Measurements from ENCODE around the gene GRID2. TPM values are rescaled to one million over a fixed set of nuclear protein-coding genes. Genes with fewer than 3 reads are reported as not detected.

GRID2 gene
- total and polyA plus RNA-seq, 2 donors from 2014 or later = 0.19 TPM; not detected in 1

DNA sequence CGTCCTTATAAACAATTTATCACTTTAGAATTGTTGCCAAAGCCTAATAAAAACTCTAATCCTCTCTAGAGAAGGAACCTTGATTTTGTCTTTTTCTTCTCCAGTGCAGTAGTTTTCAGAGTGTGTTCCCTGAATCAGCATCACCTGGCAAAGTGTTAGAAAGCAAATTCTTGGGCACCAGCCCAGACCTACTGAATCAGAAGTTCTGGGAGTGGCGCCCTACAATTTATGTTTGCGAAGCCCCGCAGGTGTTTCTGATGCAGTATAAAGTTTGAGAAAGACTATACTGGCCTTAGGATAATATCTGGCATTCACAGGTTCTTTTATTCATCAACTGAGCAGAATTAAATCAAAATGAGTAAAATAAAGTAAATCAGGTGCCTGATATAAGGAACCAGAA, 879.0 kb downstream of the GRID2 start:
- H3K36me3 ChIP-seq (ENCODE audit: control insufficient read depth in 2 of 3, insufficient read depth in 3 of 3, low read length in 3 of 3) = no peaks in the 10 kb centered on the region
- no peak overlapping the region for H3K27ac ChIP-seq (ENCODE audit: low read depth in 2 of 2, low read length in 2 of 2)
- no peak overlapping the region for H3K4me3 ChIP-seq (ENCODE audit: low read length in 3 of 3)
- FAIRE-seq (no peak), DNase-seq (no peak)
- no peaks in the 10 kb centered on the region for H3K9me3 ChIP-seq (ENCODE audit: control insufficient read depth in 2 of 3, insufficient read depth in 1 of 3, low read length in 3 of 3)
- no peaks in the 10 kb centered on the region for H3K4me1 ChIP-seq (ENCODE audit: control insufficient read depth in 2 of 3, insufficient read depth in 2 of 3, low read depth in 1 of 3, low read length in 3 of 3)
- TF ChIP-seq, protein P1, sequence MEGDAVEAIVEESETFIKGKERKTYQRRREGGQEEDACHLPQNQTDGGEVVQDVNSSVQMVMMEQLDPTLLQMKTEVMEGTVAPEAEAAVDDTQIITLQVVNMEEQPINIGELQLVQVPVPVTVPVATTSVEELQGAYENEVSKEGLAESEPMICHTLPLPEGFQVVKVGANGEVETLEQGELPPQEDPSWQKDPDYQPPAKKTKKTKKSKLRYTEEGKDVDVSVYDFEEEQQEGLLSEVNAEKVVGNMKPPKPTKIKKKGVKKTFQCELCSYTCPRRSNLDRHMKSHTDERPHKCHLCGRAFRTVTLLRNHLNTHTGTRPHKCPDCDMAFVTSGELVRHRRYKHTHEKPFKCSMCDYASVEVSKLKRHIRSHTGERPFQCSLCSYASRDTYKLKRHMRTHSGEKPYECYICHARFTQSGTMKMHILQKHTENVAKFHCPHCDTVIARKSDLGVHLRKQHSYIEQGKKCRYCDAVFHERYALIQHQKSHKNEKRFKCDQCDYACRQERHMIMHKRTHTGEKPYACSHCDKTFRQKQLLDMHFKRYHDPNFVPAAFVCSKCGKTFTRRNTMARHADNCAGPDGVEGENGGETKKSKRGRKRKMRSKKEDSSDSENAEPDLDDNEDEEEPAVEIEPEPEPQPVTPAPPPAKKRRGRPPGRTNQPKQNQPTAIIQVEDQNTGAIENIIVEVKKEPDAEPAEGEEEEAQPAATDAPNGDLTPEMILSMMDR (IDR thresholded peaks at IDR 0.05; ENCODE audit: borderline replicate concordance, extremely low read depth, insufficient read depth) = no peak
- H3K27me3 ChIP-seq (ENCODE audit: control insufficient read depth, insufficient read depth, low read length) = no peaks in the 10 kb centered on the region
- intact Hi-C loops (cut with DNase I) = no loop called here
- no peak overlapping the region for H3K9ac ChIP-seq (ENCODE audit: low read length in 3 of 3)

DNA sequence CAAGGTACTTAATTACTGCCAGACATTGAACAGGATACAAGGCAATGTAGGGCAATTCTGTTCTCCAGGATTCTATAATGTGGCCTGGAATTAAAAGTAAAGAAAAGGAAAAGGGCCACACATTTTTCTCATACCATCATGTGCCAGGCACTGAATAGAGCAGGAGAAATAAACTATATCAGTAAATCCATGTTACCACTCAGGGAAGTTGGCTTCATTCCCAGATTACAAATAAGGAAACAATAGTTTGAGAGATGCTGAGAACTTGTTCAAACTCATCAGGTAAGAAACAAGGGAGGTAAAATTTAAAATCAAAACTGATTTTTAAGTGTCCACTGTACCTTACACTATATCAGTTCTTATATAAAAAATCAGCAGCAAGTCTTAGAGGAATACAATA, 879.8 kb downstream of the GRID2 start:
- no peak for FAIRE-seq
- H3K27ac ChIP-seq (ENCODE audit: low read depth in 2 of 2, low read length in 2 of 2) = no peak overlapping the region
- no peaks in the 10 kb centered on the region for H3K27me3 ChIP-seq (ENCODE audit: control insufficient read depth, insufficient read depth, low read length)
- no peaks in the 10 kb centered on the region for H3K9me3 ChIP-seq (ENCODE audit: control insufficient read depth in 2 of 3, insufficient read depth in 1 of 3, low read length in 3 of 3)
- H3K4me1 ChIP-seq (ENCODE audit: control insufficient read depth in 2 of 3, insufficient read depth in 2 of 3, low read depth in 1 of 3, low read length in 3 of 3) = no peaks in the 10 kb centered on the region
- peak in 2 of 5 donors; percentile 12 to 25 for DNase-seq
- intact Hi-C loops (cut with DNase I) = no loop called here
- H3K36me3 ChIP-seq (ENCODE audit: control insufficient read depth in 2 of 3, insufficient read depth in 3 of 3, low read length in 3 of 3) = no peaks in the 10 kb centered on the region
- TF ChIP-seq, protein P1 (IDR thresholded peaks at IDR 0.05; ENCODE audit: borderline replicate concordance, extremely low read depth, insufficient read depth) = no peak
- H3K9ac ChIP-seq (ENCODE audit: low read length in 3 of 3) = no peak overlapping the region
- H3K4me3 ChIP-seq (ENCODE audit: low read length in 3 of 3) = no peak overlapping the region

DNA sequence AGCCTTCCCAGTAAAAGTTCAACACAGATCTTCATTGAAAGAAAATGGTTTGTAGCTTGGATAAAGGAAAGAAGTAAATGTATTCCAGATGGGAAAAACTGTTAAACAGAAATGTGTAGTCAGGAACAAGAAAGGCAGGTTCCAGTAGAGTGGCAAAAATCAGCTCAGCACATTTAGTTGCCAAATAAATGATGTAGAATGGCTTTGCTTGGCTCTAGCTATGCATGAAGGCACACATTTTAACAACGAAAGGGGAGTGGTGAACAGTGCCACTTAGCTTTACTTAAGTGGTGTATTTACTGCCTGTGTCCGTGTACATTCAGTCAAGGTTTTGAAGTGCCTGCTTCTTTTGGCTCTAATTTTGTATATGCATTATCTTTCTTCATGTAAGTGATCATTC, 880.3 kb downstream of the GRID2 start:
- Histone ChIP-seq H3K36me3 (ENCODE audit: control insufficient read depth in 2 of 3, insufficient read depth in 3 of 3, low read length in 3 of 3) (no peaks in the 10 kb centered on the region), H3K4me1 (ENCODE audit: control insufficient read depth in 2 of 3, insufficient read depth in 2 of 3, low read depth in 1 of 3, low read length in 3 of 3) (no peaks in the 10 kb centered on the region), H3K9me3 (ENCODE audit: control insufficient read depth in 2 of 3, insufficient read depth in 1 of 3, low read length in 3 of 3) (no peaks in the 10 kb centered on the region), H3K9ac (ENCODE audit: low read length in 3 of 3) (no peak overlapping the region), H3K27me3 (ENCODE audit: control insufficient read depth, insufficient read depth, low read length) (no peaks in the 10 kb centered on the region), H3K27ac (ENCODE audit: low read depth in 2 of 2, low read length in 2 of 2) (no peak overlapping the region), H3K4me3 (ENCODE audit: low read length in 3 of 3) (no peak overlapping the region)
- TF ChIP-seq, protein P1 (IDR thresholded peaks at IDR 0.05; ENCODE audit: borderline replicate concordance, extremely low read depth, insufficient read depth) = no peak
- intact Hi-C loops (cut with DNase I) = no loop called here
- DNase-seq (peak in 3 of 5 donors; percentile 18 to 82 (median 73)), FAIRE-seq (no peak)

DNA sequence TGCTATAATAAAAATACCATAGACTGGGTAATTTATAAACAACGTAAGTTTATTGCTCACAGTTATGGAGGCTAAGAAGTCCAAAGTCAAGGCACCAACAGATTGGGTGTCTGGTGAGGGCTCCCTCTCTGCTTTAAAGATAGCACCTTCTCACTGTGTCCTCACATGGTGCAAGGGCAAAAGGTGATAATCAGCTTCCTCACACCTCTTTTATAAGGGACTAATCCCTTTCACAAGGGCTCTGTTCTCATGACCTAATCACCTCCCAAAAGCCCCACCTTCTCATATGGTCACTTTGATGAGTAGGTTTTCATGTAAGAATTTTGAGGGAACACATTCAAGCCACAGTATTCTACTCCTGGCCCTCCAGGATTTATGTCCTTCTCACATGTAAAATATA, 883.1 kb downstream of the GRID2 start:
- no peak for FAIRE-seq
- no peak overlapping the region for H3K27ac ChIP-seq (ENCODE audit: low read depth in 2 of 2, low read length in 2 of 2)
- intact Hi-C loops (cut with DNase I) = no loop called here

More for the DNA sequence above, 883.1 kb downstream of the GRID2 start:
- no peak overlapping the region for H3K4me3 ChIP-seq (ENCODE audit: low read length in 3 of 3)
- no peak overlapping the region for H3K9ac ChIP-seq (ENCODE audit: low read length in 3 of 3)
- no peaks in the 10 kb centered on the region for H3K4me1 ChIP-seq (ENCODE audit: control insufficient read depth in 2 of 3, insufficient read depth in 2 of 3, low read depth in 1 of 3, low read length in 3 of 3)
- no peaks in the 10 kb centered on the region for H3K9me3 ChIP-seq (ENCODE audit: control insufficient read depth in 2 of 3, insufficient read depth in 1 of 3, low read length in 3 of 3)
- no peaks in the 10 kb centered on the region for H3K36me3 ChIP-seq (ENCODE audit: control insufficient read depth in 2 of 3, insufficient read depth in 3 of 3, low read length in 3 of 3)
- H3K27me3 ChIP-seq (ENCODE audit: control insufficient read depth, insufficient read depth, low read length) = no peaks in the 10 kb centered on the region
- TF ChIP-seq, protein P1 (IDR thresholded peaks at IDR 0.05; ENCODE audit: borderline replicate concordance, extremely low read depth, insufficient read depth) = no peak
- DNase-seq = no peak

All from kidney (tissue), 14 donors.